Measurements from ENCODE around the gene CDCA8.
"Not testable (repeated sequence)": the region's sequence is repeated elsewhere in the genome, so short reads cannot be mapped to it uniquely, and the experiment has no call there.

CDCA8 gene

GRCh38 chr1:37677808-37678207, 14.5 kb upstream of the CDCA8 start:
- no peak overlapping the region for H3K4me3 ChIP-seq (ENCODE audit: low read depth, low read length)
- no peak for DNase-seq (ENCODE audit: low read depth, low spot score)
- in situ Hi-C loops (cut with HindIII; ENCODE audit: low sequenced_read_pairs) = no loop called here
- TF ChIP-seq CTCF (IDR thresholded peaks at IDR 0.05; ENCODE audit: low read depth, low read length) = no peak

- no peak for DNase-seq (ENCODE audit: low read depth, low spot score)
- in situ Hi-C loops (cut with HindIII; ENCODE audit: low sequenced_read_pairs) = no loop called here
- H3K4me3 ChIP-seq (ENCODE audit: low read depth, low read length) = no peak overlapping the region
- TF ChIP-seq CTCF (IDR thresholded peaks at IDR 0.05; ENCODE audit: low read depth, low read length) = no peak
Measured at GRCh38 chr1:37680933-37681332, 11.4 kb upstream of the CDCA8 start.

GRCh38 chr1:37682334-37682987, 9.9 kb upstream of the CDCA8 start:
- H3K4me3 ChIP-seq (ENCODE audit: low read depth, low read length) = no peak overlapping the region
- DNase-seq (ENCODE audit: low read depth, low spot score) = peak; percentile 65
- in situ Hi-C loops (cut with HindIII; ENCODE audit: low sequenced_read_pairs) = no loop called here
- peak; percentile 86 for TF ChIP-seq CTCF (IDR thresholded peaks at IDR 0.05; ENCODE audit: low read depth, low read length)

GRCh38 chr1:37684182-37684581, 8.1 kb upstream of the CDCA8 start:
- H3K4me3 ChIP-seq (ENCODE audit: low read depth, low read length); DNase-seq (ENCODE audit: low read depth, low spot score); in situ Hi-C loops (cut with HindIII; ENCODE audit: low sequenced_read_pairs): not testable (repeated sequence)

- DNase-seq (ENCODE audit: low read depth, low spot score) = no peak
- in situ Hi-C loops (cut with HindIII; ENCODE audit: low sequenced_read_pairs) = no loop called here
- H3K4me3 ChIP-seq (ENCODE audit: low read depth, low read length) = no peak overlapping the region
- no peak for TF ChIP-seq CTCF (IDR thresholded peaks at IDR 0.05; ENCODE audit: low read depth, low read length)
Measured at GRCh38 chr1:37685722-37686121, 6.6 kb upstream of the CDCA8 start.

GRCh38 chr1:37687764-37688163, 4.6 kb upstream of the CDCA8 start:
- H3K4me3 ChIP-seq (ENCODE audit: low read depth, low read length); in situ Hi-C loops (cut with HindIII; ENCODE audit: low sequenced_read_pairs); DNase-seq (ENCODE audit: low read depth, low spot score): not testable (repeated sequence)

GRCh38 chr1:37688926-37689325, 3.4 kb upstream of the CDCA8 start:
- DNase-seq (ENCODE audit: low read depth, low spot score) = no peak
- no peak for TF ChIP-seq CTCF (IDR thresholded peaks at IDR 0.05; ENCODE audit: low read depth, low read length)
- no peak overlapping the region for H3K4me3 ChIP-seq (ENCODE audit: low read depth, low read length)
- in situ Hi-C loops (cut with HindIII; ENCODE audit: low sequenced_read_pairs) = no loop called here
